ENCODE measurements around the gene LGI4.

Gene LGI4

DNA sequence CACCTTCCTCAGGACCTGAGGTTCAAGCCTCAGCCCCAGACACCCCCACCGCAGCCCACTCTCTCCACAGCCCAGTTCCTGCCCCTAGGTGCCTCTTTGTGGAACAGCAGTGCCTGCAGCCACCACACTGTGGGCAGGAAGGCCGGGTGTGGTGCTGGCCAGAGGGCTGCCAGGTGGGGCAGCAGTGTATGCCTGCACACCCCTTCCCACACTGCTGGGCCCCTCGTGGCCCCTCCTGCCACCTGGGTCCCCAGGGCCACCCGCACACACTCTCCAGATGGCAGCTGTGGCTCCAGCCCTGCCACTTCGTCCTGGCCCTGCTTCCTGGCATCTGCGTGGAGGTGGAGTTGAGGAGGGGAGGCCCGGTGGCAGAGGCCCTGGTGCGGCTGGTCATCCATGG, 58.2 kb downstream of the LGI4 start:
- Histone ChIP-seq H3F3A (ENCODE audit: low read depth) (no peaks in the 10 kb centered on the region), H3K4me1 (ENCODE audit: insufficient read depth, low read length, poor library complexity, severe bottlenecking) (no peaks in the 10 kb centered on the region), H4K20me1 (ENCODE audit: insufficient read depth, low read length, poor library complexity, severe bottlenecking) (no peaks in the 10 kb centered on the region), H3K27me3 (ENCODE audit: insufficient read depth, low read length, poor library complexity, severe bottlenecking) (no peaks in the 10 kb centered on the region), H3K9ac (ENCODE audit: low read depth, low read length, poor library complexity, severe bottlenecking) (no peak overlapping the region), H3K4me2 (ENCODE audit: low read depth, low read length, poor library complexity, severe bottlenecking) (no peak overlapping the region), H3K36me3 (ENCODE audit: insufficient read depth, low read length) (no peaks in the 10 kb centered on the region), H3K79me2 (ENCODE audit: insufficient read depth, low read length) (no peaks in the 10 kb centered on the region), H3K9me2 (replicated peaks; ENCODE audit: low read depth, low read length) (no peaks in the 10 kb centered on the region), H3K9me3 (ENCODE audit: insufficient read depth, low read depth, low read length) (no peaks in the 10 kb centered on the region), H2AFZ (ENCODE audit: low read length) (no peak overlapping the region), H3K4me3 (ENCODE audit: low read length, poor library complexity, severe bottlenecking) (no peak overlapping the region)
- TF ChIP-seq EZH2phosphoT487 (IDR thresholded peaks at IDR 0.05; ENCODE audit: borderline replicate concordance): no peak
- TF ChIP-seq, protein P1, sequence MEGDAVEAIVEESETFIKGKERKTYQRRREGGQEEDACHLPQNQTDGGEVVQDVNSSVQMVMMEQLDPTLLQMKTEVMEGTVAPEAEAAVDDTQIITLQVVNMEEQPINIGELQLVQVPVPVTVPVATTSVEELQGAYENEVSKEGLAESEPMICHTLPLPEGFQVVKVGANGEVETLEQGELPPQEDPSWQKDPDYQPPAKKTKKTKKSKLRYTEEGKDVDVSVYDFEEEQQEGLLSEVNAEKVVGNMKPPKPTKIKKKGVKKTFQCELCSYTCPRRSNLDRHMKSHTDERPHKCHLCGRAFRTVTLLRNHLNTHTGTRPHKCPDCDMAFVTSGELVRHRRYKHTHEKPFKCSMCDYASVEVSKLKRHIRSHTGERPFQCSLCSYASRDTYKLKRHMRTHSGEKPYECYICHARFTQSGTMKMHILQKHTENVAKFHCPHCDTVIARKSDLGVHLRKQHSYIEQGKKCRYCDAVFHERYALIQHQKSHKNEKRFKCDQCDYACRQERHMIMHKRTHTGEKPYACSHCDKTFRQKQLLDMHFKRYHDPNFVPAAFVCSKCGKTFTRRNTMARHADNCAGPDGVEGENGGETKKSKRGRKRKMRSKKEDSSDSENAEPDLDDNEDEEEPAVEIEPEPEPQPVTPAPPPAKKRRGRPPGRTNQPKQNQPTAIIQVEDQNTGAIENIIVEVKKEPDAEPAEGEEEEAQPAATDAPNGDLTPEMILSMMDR (conservative IDR thresholded peaks at IDR 0.05; ENCODE audit: low read length): no peak; the same call in 1 of the 2 replicates

DNA sequence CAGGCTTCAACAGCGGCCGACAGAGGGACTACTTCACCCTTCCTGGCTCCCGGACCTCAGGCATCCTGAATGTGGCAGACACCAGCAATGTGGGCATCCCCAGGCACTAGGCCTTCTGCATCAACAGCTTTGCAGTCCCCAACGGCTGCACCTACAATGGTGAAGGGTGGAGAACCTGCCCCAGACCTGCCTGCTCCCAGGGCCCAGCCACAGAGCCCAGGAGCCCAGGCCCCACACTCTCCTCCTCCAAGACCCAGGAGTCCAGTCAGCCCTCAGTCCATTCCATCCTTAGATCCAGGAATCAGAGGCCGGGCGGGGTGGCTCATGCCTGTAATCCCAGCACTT, 58.9 kb downstream of the LGI4 start:
- no peaks in the 10 kb centered on the region for H3K9me2 ChIP-seq (replicated peaks; ENCODE audit: low read depth, low read length)
- no peaks in the 10 kb centered on the region for H4K20me1 ChIP-seq (ENCODE audit: insufficient read depth, low read length, poor library complexity, severe bottlenecking)
- H3K4me3 ChIP-seq (ENCODE audit: low read length, poor library complexity, severe bottlenecking): no peak overlapping the region
- H3K79me2 ChIP-seq (ENCODE audit: insufficient read depth, low read length): no peaks in the 10 kb centered on the region
- no peaks in the 10 kb centered on the region for H3K4me1 ChIP-seq (ENCODE audit: insufficient read depth, low read length, poor library complexity, severe bottlenecking)
- H3K36me3 ChIP-seq (ENCODE audit: insufficient read depth, low read length): no peaks in the 10 kb centered on the region
- H3K9me3 ChIP-seq (ENCODE audit: insufficient read depth, low read depth, low read length): no peaks in the 10 kb centered on the region
- TF ChIP-seq, protein P1 (conservative IDR thresholded peaks at IDR 0.05; ENCODE audit: low read length): no peak
- no peak for TF ChIP-seq EZH2phosphoT487 (IDR thresholded peaks at IDR 0.05; ENCODE audit: borderline replicate concordance)
- H3K27me3 ChIP-seq (ENCODE audit: insufficient read depth, low read length, poor library complexity, severe bottlenecking): no peaks in the 10 kb centered on the region
- no peaks in the 10 kb centered on the region for H3F3A ChIP-seq (ENCODE audit: low read depth)
- no peak overlapping the region for H2AFZ ChIP-seq (ENCODE audit: low read length)
- no peak overlapping the region for H3K9ac ChIP-seq (ENCODE audit: low read depth, low read length, poor library complexity, severe bottlenecking)
- H3K4me2 ChIP-seq (ENCODE audit: low read depth, low read length, poor library complexity, severe bottlenecking): no peak overlapping the region

DNA sequence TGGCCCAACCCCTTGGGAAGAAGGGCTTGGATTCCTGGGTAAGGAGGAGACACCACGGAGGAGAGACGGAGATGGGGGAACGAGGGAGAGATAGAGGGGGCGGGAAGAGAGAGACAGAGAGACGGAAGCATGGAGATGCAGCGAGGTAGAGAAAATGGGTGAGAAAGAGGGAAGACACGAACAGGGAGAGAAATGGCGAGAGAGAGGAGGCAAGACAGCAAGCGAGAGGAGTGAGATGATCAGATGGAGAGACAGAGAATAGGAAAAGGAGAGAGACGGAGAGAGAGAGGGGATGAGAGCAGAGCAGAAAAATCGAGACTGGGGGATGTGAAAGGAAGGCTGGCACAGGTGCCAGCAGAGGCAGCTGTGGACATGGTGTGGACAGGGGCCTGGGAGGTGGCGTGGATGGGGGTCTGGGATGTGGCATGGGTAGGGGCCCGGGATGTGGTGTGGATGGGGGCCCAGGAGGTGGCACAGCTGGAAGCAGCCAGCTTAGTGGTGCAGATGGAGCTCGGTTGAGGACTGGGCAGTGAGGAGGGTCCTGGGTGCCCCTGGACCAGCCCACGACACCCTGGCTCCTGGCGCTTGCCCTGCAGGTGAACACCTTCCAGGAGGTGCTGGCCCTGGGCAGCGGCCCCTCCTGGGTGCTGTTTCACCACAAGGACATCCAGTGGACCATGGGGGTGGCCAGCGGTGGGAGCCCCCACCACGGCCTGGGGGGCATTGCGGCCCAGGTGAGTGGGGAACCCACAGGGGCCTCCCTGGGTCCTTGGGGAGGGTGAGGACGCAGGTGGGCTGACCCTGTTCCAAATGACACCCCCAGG, 59.4 kb downstream of the LGI4 start:
- H3K36me3 ChIP-seq (ENCODE audit: insufficient read depth, low read length): no peaks in the 10 kb centered on the region

More for the DNA sequence above, 59.4 kb downstream of the LGI4 start:
- H2AFZ ChIP-seq (ENCODE audit: low read length): no peak overlapping the region
- no peaks in the 10 kb centered on the region for H3K4me1 ChIP-seq (ENCODE audit: insufficient read depth, low read length, poor library complexity, severe bottlenecking)
- no peaks in the 10 kb centered on the region for H3F3A ChIP-seq (ENCODE audit: low read depth)
- H3K4me3 ChIP-seq (ENCODE audit: low read length, poor library complexity, severe bottlenecking): no peak overlapping the region
- H3K79me2 ChIP-seq (ENCODE audit: insufficient read depth, low read length): no peaks in the 10 kb centered on the region
- no peaks in the 10 kb centered on the region for H3K9me2 ChIP-seq (replicated peaks; ENCODE audit: low read depth, low read length)
- TF ChIP-seq, protein P1 (conservative IDR thresholded peaks at IDR 0.05; ENCODE audit: low read length): no peak
- no peak for TF ChIP-seq EZH2phosphoT487 (IDR thresholded peaks at IDR 0.05; ENCODE audit: borderline replicate concordance)
- no peak overlapping the region for H3K4me2 ChIP-seq (ENCODE audit: low read depth, low read length, poor library complexity, severe bottlenecking)
- H3K9ac ChIP-seq (ENCODE audit: low read depth, low read length, poor library complexity, severe bottlenecking): no peak overlapping the region
- no peaks in the 10 kb centered on the region for H4K20me1 ChIP-seq (ENCODE audit: insufficient read depth, low read length, poor library complexity, severe bottlenecking)
- H3K9me3 ChIP-seq (ENCODE audit: insufficient read depth, low read depth, low read length): no peaks in the 10 kb centered on the region
- no peaks in the 10 kb centered on the region for H3K27me3 ChIP-seq (ENCODE audit: insufficient read depth, low read length, poor library complexity, severe bottlenecking)
